B cell (primary cell): ENCODE data around the gene NAA10.

Experiments
- CTCF ChIP-seq: fragments of 200-600 bp; IDR thresholded peaks from one replicate; pipeline ENCODE4 v1.8.0; 2022; ENCODE audit warnings: antibody characterized with exemption, mild to moderate bottlenecking
- EZH2 ChIP-seq: IDR thresholded peaks from 2 replicates; pipeline ENCODE4 v1.6.1; 2012; ENCODE audit warnings: borderline replicate concordance, low read depth, mild to moderate bottlenecking, moderate library complexity, low read length; ENCODE audit not compliant: insufficient read depth, poor library complexity, severe bottlenecking

GRCh38 chrX:153909980-153910360 is 24.9 kb downstream of the NAA10 start:
- TF ChIP-seq CTCF = no peak
- TF ChIP-seq EZH2 = no peak
